NCI-H82 treated with DMSO at 0.1 percent for 48 hours (cell line): ENCODE measurements around the gene AXIN2.
"Not testable (repeated sequence)": the region's sequence is repeated elsewhere in the genome, so short reads cannot be mapped to it uniquely, and the experiment has no call there.

Experiments
- DNase-seq: peaks from one replicate; lab custom pipeline; 2025; ENCODE audit not compliant: unreplicated experiment; lab: John Stamatoyannopoulos, UW

The AXIN2 gene

GRCh38 chr17:65487161-65487560, 74.3 kb downstream of the AXIN2 start:
- no peak for DNase-seq

- no peak for DNase-seq
Measured at GRCh38 chr17:65485388-65486299, 75.8 kb downstream of the AXIN2 start.

- not testable (repeated sequence) for DNase-seq
Measured at GRCh38 chr17:65484405-65484804, 77.0 kb downstream of the AXIN2 start.

GRCh38 chr17:65483438-65483837, 78.0 kb downstream of the AXIN2 start:
- no peak for DNase-seq

- DNase-seq = no peak
Measured at GRCh38 chr17:65482201-65482600, 79.2 kb downstream of the AXIN2 start.

- DNase-seq = no peak
Measured at GRCh38 chr17:65479282-65479681, 82.2 kb downstream of the AXIN2 start.
